Activated CD4-positive, alpha-beta memory T cell treated with anti-CD3 and anti-CD28 coated beads for 36 hours (primary cell): ENCODE data around the gene PIEZO2. TPM values are rescaled to one million over a fixed set of nuclear protein-coding genes. Genes with fewer than 3 reads are reported as not detected.

Experiments
- CTCF ChIA-PET: fragments of 350-600 bp; sonication (Branson Sonifier 250); formaldehyde crosslinking; loops from one replicate; lab custom pipeline; 2021; ENCODE audit warnings: antibody characterized with exemption, inconsistent platforms; lab: Charles Lee
- POLR2A ChIA-PET: fragments of 350-600 bp; sonication (Branson Sonifier 250); formaldehyde crosslinking; loops from one replicate; lab custom pipeline; 2021; ENCODE audit warnings: antibody characterized with exemption; lab: Charles Lee
- DNase-seq: peaks from one replicate; pipeline ENCODE4 v3.0.0-alpha.2; 2020
- H3K27ac Mint-ChIP-seq: one replicate; pipeline ENCODE4 v1.8.0; 2021; ENCODE audit warnings: mixed read lengths
- H3K27me3 Mint-ChIP-seq: one replicate; pipeline ENCODE4 v1.8.0; 2021; ENCODE audit warnings: mixed read lengths
- H3K36me3 Mint-ChIP-seq: one replicate; pipeline ENCODE4 v1.8.0; 2021; ENCODE audit warnings: mixed read lengths
- H3K4me1 Mint-ChIP-seq: one replicate; pipeline ENCODE4 v1.8.0; 2021; ENCODE audit warnings: low read depth, mixed read lengths
- H3K4me3 Mint-ChIP-seq: one replicate; pipeline ENCODE4 v1.8.0; 2021; ENCODE audit warnings: mild to moderate bottlenecking, mixed read lengths
- H3K9me3 Mint-ChIP-seq: one replicate; pipeline ENCODE4 v1.8.0; 2021; ENCODE audit warnings: mixed read lengths
- intact Hi-C: fragments of 100-400 bp; cut with micrococcal nuclease; formaldehyde crosslinking; loops from one replicate; pipeline ENCODE4 v1.15.1; 2023
- total RNA-seq, 2 experiments: library from RNA; stranded (reverse); gene quantifications; one replicate each; pipeline ENCODE4 v1.2.3, GENCODE V29; 2021

PIEZO2 gene
- total RNA-seq, 2 experiments from 2014 or later = not detected

GRCh38 chr18:11121443-11121849, 27.9 kb downstream of the PIEZO2 start:
- Mint-ChIP-seq H3K4me3 (no peak overlapping the region), H3K9me3 (no peaks in the 10 kb centered on the region), H3K27ac (no peak overlapping the region), H3K4me1 (no peaks in the 10 kb centered on the region), H3K36me3 (no peaks in the 10 kb centered on the region), H3K27me3 (no peaks in the 10 kb centered on the region)
- no peak for DNase-seq
- ChIA-PET CTCF (no interaction called here), POLR2A (no interaction called here)
- intact Hi-C loops = no loop called here

GRCh38 chr18:11119959-11120587, 29.3 kb downstream of the PIEZO2 start:
- Mint-ChIP-seq H3K27me3 (no peaks in the 10 kb centered on the region), H3K9me3 (no peaks in the 10 kb centered on the region), H3K27ac (no peak overlapping the region), H3K4me1 (no peaks in the 10 kb centered on the region), H3K36me3 (no peaks in the 10 kb centered on the region), H3K4me3 (no peak overlapping the region)
- intact Hi-C loops = no loop called here
- POLR2A ChIA-PET = no interaction called here
- DNase-seq = no peak
- CTCF ChIA-PET = no interaction called here

DNA sequence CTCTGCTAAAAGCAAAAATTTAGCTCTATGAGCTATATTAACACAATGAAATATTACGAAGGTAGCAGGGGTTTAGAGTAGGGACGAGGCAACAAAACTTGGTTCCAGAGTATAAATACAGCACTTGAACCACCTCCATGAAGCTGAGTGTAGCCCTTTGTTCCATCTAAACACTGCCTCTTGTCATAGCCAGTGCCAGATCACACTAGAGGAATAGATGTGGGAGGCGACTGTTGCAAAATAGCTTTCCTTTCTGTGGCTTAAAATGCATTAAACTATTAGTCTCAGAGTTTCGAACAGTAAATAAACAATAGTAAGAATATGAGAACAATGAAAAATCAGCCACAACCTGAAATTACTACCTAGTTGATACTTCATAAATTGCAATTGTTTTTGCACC, 29.8 kb downstream of the PIEZO2 start:
- Mint-ChIP-seq H3K27ac (no peak overlapping the region), H3K4me1 (no peaks in the 10 kb centered on the region), H3K9me3 (no peaks in the 10 kb centered on the region), H3K36me3 (no peaks in the 10 kb centered on the region), H3K27me3 (no peaks in the 10 kb centered on the region), H3K4me3 (no peak overlapping the region)
- intact Hi-C loops = no loop called here
- POLR2A ChIA-PET = interaction anchor here (0.6 kb wide), 1 partner anchor 292 kb away, joined by 3 read pairs; no protein-coding TSS in a partner anchor
- no peak for DNase-seq
- CTCF ChIA-PET = no interaction called here

DNA sequence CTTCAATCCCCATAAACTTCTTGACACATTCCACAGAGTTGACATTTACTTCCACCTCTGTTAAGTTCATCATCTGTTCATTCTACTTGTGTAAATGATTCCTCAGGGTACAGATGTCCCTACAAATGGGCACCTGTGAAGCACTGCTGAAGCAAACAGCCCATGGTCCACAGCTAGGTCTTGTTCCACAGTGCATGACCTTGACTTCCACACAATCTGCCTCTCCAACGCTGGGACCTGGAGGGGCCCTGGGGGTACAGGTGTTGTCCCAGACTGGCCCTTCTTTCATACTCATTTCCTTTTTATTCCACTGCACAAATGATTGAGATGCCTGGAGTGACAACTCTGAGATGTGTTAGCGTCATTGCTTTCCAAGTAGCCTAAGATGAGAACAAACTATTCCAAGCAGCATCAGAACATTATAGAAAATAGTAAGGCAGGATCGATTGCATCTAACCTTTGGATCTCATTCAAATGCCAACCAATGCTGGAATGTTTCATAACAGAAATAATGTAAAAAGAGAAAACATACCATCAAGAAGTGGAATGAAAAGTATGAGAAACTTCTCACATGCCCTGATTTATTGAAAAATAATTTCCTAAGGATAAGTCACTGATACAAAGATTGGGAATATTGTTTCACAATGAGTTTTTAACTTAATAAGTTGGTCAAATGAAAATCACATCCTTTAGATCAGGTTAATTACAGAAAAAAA, 31.2 kb downstream of the PIEZO2 start:
- H3K4me3 Mint-ChIP-seq = no peak overlapping the region
- intact Hi-C loops = no loop called here
- H3K27me3 Mint-ChIP-seq = no peaks in the 10 kb centered on the region
- POLR2A ChIA-PET = no interaction called here
- H3K4me1 Mint-ChIP-seq = no peaks in the 10 kb centered on the region
- CTCF ChIA-PET = no interaction called here
- H3K27ac Mint-ChIP-seq = no peak overlapping the region
- DNase-seq = no peak
- H3K36me3 Mint-ChIP-seq = no peaks in the 10 kb centered on the region
- H3K9me3 Mint-ChIP-seq = no peaks in the 10 kb centered on the region

GRCh38 chr18:11115276-11115675, 34.1 kb downstream of the PIEZO2 start:
- Mint-ChIP-seq H3K9me3 (no peaks in the 10 kb centered on the region), H3K36me3 (no peaks in the 10 kb centered on the region), H3K27me3 (no peaks in the 10 kb centered on the region), H3K27ac (no peak overlapping the region), H3K4me3 (no peak overlapping the region), H3K4me1 (no peaks in the 10 kb centered on the region)
- CTCF ChIA-PET = no interaction called here
- no peak for DNase-seq
- POLR2A ChIA-PET = no interaction called here
- intact Hi-C loops = no loop called here

- ChIA-PET CTCF (no interaction called here), POLR2A (no interaction called here)
- Mint-ChIP-seq H3K9me3 (no peaks in the 10 kb centered on the region), H3K36me3 (no peaks in the 10 kb centered on the region), H3K4me1 (no peaks in the 10 kb centered on the region), H3K27ac (no peak overlapping the region), H3K27me3 (no peaks in the 10 kb centered on the region), H3K4me3 (no peak overlapping the region)
- intact Hi-C loops = no loop called here
- no peak for DNase-seq
Measured at GRCh38 chr18:11114653-11115052, 34.7 kb downstream of the PIEZO2 start.

GRCh38 chr18:11113937-11114336, 35.4 kb downstream of the PIEZO2 start:
- no peaks in the 10 kb centered on the region for H3K27me3 Mint-ChIP-seq
- no peaks in the 10 kb centered on the region for H3K36me3 Mint-ChIP-seq
- intact Hi-C loops = no loop called here
- POLR2A ChIA-PET = no interaction called here
- no peaks in the 10 kb centered on the region for H3K4me1 Mint-ChIP-seq
- no peak for DNase-seq
- CTCF ChIA-PET = no interaction called here
- H3K9me3 Mint-ChIP-seq = no peaks in the 10 kb centered on the region
- H3K27ac Mint-ChIP-seq = no peak overlapping the region
- H3K4me3 Mint-ChIP-seq = no peak overlapping the region

GRCh38 chr18:11113046-11113548, 36.3 kb downstream of the PIEZO2 start:
- Mint-ChIP-seq H3K4me3 (no peak overlapping the region), H3K27ac (no peak overlapping the region), H3K27me3 (no peaks in the 10 kb centered on the region), H3K36me3 (no peaks in the 10 kb centered on the region), H3K4me1 (no peaks in the 10 kb centered on the region), H3K9me3 (no peaks in the 10 kb centered on the region)
- POLR2A ChIA-PET = no interaction called here
- CTCF ChIA-PET = no interaction called here
- no peak for DNase-seq
- intact Hi-C loops = no loop called here

DNA sequence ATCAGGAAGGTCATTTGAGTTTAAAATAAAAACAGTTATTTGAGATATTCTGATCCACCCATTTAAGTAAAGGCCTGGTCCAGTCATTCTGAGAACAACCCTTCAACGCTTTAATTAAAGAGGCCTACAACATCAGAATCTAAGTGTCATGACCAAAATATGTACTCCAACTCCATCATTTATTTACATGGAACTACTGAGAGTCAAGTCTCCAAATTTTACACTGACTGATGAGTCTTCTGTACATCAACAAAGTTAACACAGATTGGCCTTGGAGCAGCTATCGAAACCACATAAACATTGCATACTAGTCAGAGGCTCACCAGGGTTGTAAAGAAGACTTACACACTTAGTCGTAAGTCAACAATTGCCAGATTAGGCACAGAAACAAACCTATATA, 37.1 kb downstream of the PIEZO2 start:
- Mint-ChIP-seq H3K9me3 (no peaks in the 10 kb centered on the region), H3K27me3 (no peaks in the 10 kb centered on the region), H3K4me3 (no peak overlapping the region), H3K27ac (no peak overlapping the region), H3K4me1 (no peaks in the 10 kb centered on the region), H3K36me3 (no peaks in the 10 kb centered on the region)
- intact Hi-C loops = no loop called here
- ChIA-PET POLR2A (no interaction called here), CTCF (no interaction called here)
- no peak for DNase-seq

DNA sequence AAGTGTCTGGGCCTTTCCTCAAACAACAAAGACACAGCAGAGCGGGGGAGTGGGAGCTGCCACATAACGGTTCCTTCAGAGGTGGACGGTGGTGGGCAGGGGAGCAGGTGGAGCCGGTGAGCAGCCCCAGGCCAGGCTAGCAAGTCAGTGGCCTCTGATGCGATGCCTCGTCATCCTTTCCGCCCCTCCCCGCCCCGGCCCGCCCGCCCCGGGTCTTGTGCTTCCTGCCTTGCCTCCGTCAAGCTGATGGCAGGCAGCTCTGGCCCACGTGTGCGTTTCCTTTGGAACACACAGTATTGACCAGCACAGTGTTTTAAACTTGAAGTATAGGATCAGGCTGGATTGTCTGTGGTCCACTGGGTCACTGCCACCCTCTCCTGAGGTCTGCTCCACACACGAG, 38.9 kb downstream of the PIEZO2 start:
- Mint-ChIP-seq H3K27ac (no peak overlapping the region), H3K36me3 (no peaks in the 10 kb centered on the region), H3K27me3 (no peaks in the 10 kb centered on the region), H3K9me3 (no peaks in the 10 kb centered on the region), H3K4me1 (no peaks in the 10 kb centered on the region), H3K4me3 (no peak overlapping the region)
- intact Hi-C loops = no loop called here
- ChIA-PET POLR2A (interaction anchor here (0.6 kb wide), 1 partner anchor 1508 kb away, joined by 3 read pairs; no protein-coding TSS in a partner anchor), CTCF (interaction anchor here (0.5 kb wide), 1 partner anchor 151 kb away, joined by 3 read pairs; no protein-coding TSS in a partner anchor)
- no peak for DNase-seq

- H3K4me3 Mint-ChIP-seq = no peak overlapping the region
- H3K4me1 Mint-ChIP-seq = no peaks in the 10 kb centered on the region
- intact Hi-C loops = no loop called here
- ChIA-PET CTCF (no interaction called here), POLR2A (no interaction called here)
- no peak for DNase-seq
- H3K36me3 Mint-ChIP-seq = no peaks in the 10 kb centered on the region
- no peak overlapping the region for H3K27ac Mint-ChIP-seq
- H3K9me3 Mint-ChIP-seq = no peaks in the 10 kb centered on the region
- no peaks in the 10 kb centered on the region for H3K27me3 Mint-ChIP-seq
Measured at GRCh38 chr18:11108947-11109346, 40.4 kb downstream of the PIEZO2 start.

GRCh38 chr18:11106894-11107293, 42.5 kb downstream of the PIEZO2 start:
- Mint-ChIP-seq H3K9me3 (no peaks in the 10 kb centered on the region), H3K4me1 (no peaks in the 10 kb centered on the region), H3K4me3 (no peak overlapping the region), H3K27ac (no peak overlapping the region), H3K27me3 (no peaks in the 10 kb centered on the region), H3K36me3 (no peaks in the 10 kb centered on the region)
- no peak for DNase-seq
- POLR2A ChIA-PET = no interaction called here
- CTCF ChIA-PET = no interaction called here
- intact Hi-C loops = no loop called here

DNA sequence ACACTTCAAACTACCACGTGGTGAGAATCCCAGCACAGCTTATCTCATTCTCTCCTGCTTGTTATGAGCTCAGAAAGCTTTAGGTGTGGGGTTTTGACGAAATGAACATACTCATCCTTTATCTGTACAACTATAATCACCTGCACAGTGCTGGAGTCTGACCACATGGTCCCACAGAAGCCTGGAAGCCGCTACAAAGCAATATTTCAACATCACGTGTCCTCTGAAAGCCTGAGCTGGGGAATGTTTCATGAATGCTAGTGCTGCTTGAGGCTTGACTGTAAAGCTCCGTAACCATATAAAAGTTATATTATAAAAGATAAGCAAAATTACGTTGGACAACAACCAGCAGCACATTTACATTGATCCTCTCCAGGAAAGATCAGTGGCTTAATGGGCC, 43.9 kb downstream of the PIEZO2 start:
- no peak overlapping the region for H3K27ac Mint-ChIP-seq
- H3K27me3 Mint-ChIP-seq = no peaks in the 10 kb centered on the region
- intact Hi-C loops = no loop called here
- no peaks in the 10 kb centered on the region for H3K4me1 Mint-ChIP-seq
- ChIA-PET CTCF (no interaction called here), POLR2A (no interaction called here)
- H3K9me3 Mint-ChIP-seq = no peaks in the 10 kb centered on the region
- no peak overlapping the region for H3K4me3 Mint-ChIP-seq
- DNase-seq = no peak
- no peaks in the 10 kb centered on the region for H3K36me3 Mint-ChIP-seq
